ENCODE data around the gene OR51B6.
"Not testable (repeated sequence)": the region's sequence is repeated elsewhere in the genome, so short reads cannot be mapped to it uniquely, and the experiment has no call there.

Gene OR51B6

DNA sequence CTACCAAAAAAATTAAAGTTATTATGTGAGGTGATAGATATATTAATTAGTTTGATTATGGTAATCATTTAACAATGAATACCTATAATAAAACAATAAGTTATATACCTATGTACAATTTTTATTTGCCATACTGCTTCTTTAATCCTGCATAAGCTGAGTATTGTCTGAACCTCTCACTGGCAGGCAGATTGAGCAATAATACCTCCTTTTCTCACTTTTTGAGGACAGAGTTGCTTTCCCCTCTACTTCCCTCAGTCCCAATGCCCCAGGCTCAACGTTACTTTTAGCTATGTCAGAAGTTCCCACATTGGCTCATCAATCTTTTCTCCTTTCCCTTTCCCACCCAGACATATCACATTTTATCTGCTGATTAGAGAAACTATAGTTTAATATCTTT lies 1.8 kb upstream of the OR51B6 start:
- Histone ChIP-seq H3K4me2 (ENCODE audit: low read length) (no peak overlapping the region), H2BK12ac (ENCODE audit: low read length) (no peak overlapping the region), H3K9ac (ENCODE audit: low read length) (no peak overlapping the region), H3K79me1 (ENCODE audit: low read length) (no peaks in the 10 kb centered on the region), H4K91ac (ENCODE audit: low read depth, low read length) (no peak overlapping the region), H3K27ac (ENCODE audit: low read depth, low read length) (no peak overlapping the region), H3K4ac (ENCODE audit: low read depth, low read length) (no peak overlapping the region), H3K27me3 (ENCODE audit: insufficient read depth, low read length) (no peaks in the 10 kb centered on the region), H4K8ac (ENCODE audit: low read depth, low read length) (no peak overlapping the region), H3K4me3 (ENCODE audit: low read depth, low read length) (no peak overlapping the region), H2AK5ac (ENCODE audit: low read length) (no peak overlapping the region), H3K14ac (ENCODE audit: low read length) (no peak overlapping the region), H3K18ac (ENCODE audit: low read length) (no peak overlapping the region), H4K12ac (ENCODE audit: low read depth, low read length) (no peak overlapping the region), H3K79me2 (ENCODE audit: control insufficient read depth, insufficient read depth, low read length, poor library complexity) (no peaks in the 10 kb centered on the region), H3K4me1 (ENCODE audit: control insufficient read depth in 1 of 2, insufficient read depth in 2 of 2, low read length in 2 of 2) (no peaks in the 10 kb centered on the region), H3K36me3 (ENCODE audit: control insufficient read depth in 1 of 2, insufficient read depth in 2 of 2, low read length in 2 of 2) (no peaks in the 10 kb centered on the region), H2AFZ (ENCODE audit: insufficient read depth, low read length, poor library complexity) (no peak overlapping the region), H2BK120ac (ENCODE audit: insufficient read depth, low read length, poor library complexity) (no peak overlapping the region), H3K23ac (ENCODE audit: low read length) (no peak overlapping the region), H2BK5ac (ENCODE audit: low read depth, low read length, poor library complexity) (no peak overlapping the region), H3K9me3 (ENCODE audit: insufficient read depth, low read depth, low read length) (no peaks in the 10 kb centered on the region)
- no CpG with 5 or more reads among the region's 1 CpG for WGBS (ENCODE audit: extremely low coverage, insufficient coverage, insufficient read length)
- no peak for DNase-seq

DNA sequence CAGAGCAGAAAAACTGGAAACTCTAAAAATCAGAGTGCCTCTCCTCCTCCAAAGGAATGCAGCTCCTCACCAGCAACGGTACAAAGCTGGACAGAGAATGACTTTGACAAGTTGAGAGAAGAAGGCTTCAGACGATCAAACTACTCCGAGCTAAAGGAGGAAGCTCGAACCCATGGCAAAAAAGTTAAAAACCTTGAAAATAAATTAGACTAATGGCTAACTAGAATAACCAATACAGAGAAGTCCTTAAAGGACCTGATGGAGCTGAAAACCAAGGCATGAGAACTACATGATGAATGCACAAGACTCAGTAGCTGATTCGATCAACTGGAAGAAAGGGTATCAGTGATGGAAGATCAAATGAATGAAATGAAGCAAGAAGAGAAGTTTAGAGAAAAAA lies 4.7 kb downstream of the OR51B6 start:
- H4K91ac ChIP-seq (ENCODE audit: low read depth, low read length); H3K27ac ChIP-seq (ENCODE audit: low read depth, low read length); H4K12ac ChIP-seq (ENCODE audit: low read depth, low read length); H3K4me3 ChIP-seq (ENCODE audit: low read depth, low read length); H3K4me1 ChIP-seq (ENCODE audit: control insufficient read depth in 1 of 2, insufficient read depth in 2 of 2, low read length in 2 of 2); H2AFZ ChIP-seq (ENCODE audit: insufficient read depth, low read length, poor library complexity); H3K18ac ChIP-seq (ENCODE audit: low read length); H3K23ac ChIP-seq (ENCODE audit: low read length); H2AK5ac ChIP-seq (ENCODE audit: low read length); H3K36me3 ChIP-seq (ENCODE audit: control insufficient read depth in 1 of 2, insufficient read depth in 2 of 2, low read length in 2 of 2); H3K9me3 ChIP-seq (ENCODE audit: insufficient read depth, low read depth, low read length); H2BK120ac ChIP-seq (ENCODE audit: insufficient read depth, low read length, poor library complexity); H3K79me1 ChIP-seq (ENCODE audit: low read length); DNase-seq; H3K9ac ChIP-seq (ENCODE audit: low read length); H4K8ac ChIP-seq (ENCODE audit: low read depth, low read length); H3K4ac ChIP-seq (ENCODE audit: low read depth, low read length); H2BK12ac ChIP-seq (ENCODE audit: low read length); H3K14ac ChIP-seq (ENCODE audit: low read length); H3K79me2 ChIP-seq (ENCODE audit: control insufficient read depth, insufficient read depth, low read length, poor library complexity); H3K4me2 ChIP-seq (ENCODE audit: low read length); H2BK5ac ChIP-seq (ENCODE audit: low read depth, low read length, poor library complexity); H3K27me3 ChIP-seq (ENCODE audit: insufficient read depth, low read length): not testable (repeated sequence)
- WGBS (ENCODE audit: extremely low coverage, insufficient coverage, insufficient read length): no CpG with 5 or more reads among the region's 5 CpGs

DNA sequence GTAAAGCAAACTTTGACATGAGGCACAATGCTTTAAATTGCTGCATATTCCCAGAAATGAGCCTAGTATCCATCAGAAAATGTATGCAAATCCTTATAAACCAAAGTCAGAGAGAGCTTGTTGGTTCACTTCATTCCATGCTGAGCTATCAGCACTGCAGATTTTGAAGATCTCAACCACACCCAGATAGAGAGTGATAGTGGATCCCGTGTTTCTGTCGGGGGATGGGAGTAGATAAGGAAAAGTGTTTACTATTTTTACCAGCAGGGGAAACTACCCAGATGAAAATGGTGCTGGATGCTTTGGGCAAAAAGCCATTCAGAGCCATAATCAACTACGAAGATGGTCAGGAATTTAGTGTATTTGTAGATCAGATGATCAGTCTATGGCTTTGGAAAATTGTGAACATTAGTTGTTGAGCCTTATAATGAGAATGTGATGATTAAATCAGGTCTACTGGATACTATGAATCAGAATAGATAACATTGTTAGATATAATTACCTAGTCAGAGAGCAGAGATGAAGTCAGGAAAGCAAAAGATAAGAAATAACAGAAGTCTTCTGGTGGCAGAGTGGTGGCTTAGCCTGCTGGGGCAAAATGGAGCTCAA lies 10.8 kb downstream of the OR51B6 start:
- no peak overlapping the region for H3K23ac ChIP-seq (ENCODE audit: low read length)
- peak; percentile 80 to 88 for DNase-seq
- no CpG with 5 or more reads among the region's 3 CpGs for WGBS (ENCODE audit: extremely low coverage, insufficient coverage, insufficient read length)

DNA sequence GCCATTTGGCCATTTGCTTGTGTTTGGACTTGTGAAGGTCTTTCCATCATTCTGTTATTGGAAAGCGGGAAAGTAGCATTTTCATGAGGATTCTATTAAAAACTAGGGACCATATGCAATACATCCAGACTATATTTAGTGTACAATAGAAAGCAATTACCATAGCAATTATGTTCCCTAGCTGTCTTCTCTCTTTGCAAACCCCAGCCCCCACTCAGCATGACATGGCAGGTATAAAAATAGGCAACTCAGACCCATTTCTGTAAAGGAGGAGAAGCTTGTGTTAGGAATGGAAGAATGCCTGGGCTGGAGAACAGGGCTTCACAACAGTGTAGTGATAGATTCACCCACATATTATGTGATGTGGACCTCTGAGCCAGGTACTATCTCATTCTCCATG lies 12.4 kb downstream of the OR51B6 start:
- Histone ChIP-seq H3K79me1 (ENCODE audit: low read length) (no peaks in the 10 kb centered on the region), H4K91ac (ENCODE audit: low read depth, low read length) (no peak overlapping the region), H3K79me2 (ENCODE audit: control insufficient read depth, insufficient read depth, low read length, poor library complexity) (no peaks in the 10 kb centered on the region), H2BK120ac (ENCODE audit: insufficient read depth, low read length, poor library complexity) (no peak overlapping the region), H3K9me3 (ENCODE audit: insufficient read depth, low read depth, low read length) (no peaks in the 10 kb centered on the region), H3K36me3 (ENCODE audit: control insufficient read depth in 1 of 2, insufficient read depth in 2 of 2, low read length in 2 of 2) (no peaks in the 10 kb centered on the region), H2BK12ac (ENCODE audit: low read length) (no peak overlapping the region), H4K8ac (ENCODE audit: low read depth, low read length) (no peak overlapping the region), H2AK5ac (ENCODE audit: low read length) (no peak overlapping the region), H3K9ac (ENCODE audit: low read length) (no peak overlapping the region), H2BK5ac (ENCODE audit: low read depth, low read length, poor library complexity) (no peak overlapping the region), H3K18ac (ENCODE audit: low read length) (no peak overlapping the region), H3K27ac (ENCODE audit: low read depth, low read length) (no peak overlapping the region), H4K12ac (ENCODE audit: low read depth, low read length) (no peak overlapping the region), H3K4me2 (ENCODE audit: low read length) (no peak overlapping the region), H3K4me3 (ENCODE audit: low read depth, low read length) (no peak overlapping the region), H3K23ac (ENCODE audit: low read length) (no peak overlapping the region), H3K4ac (ENCODE audit: low read depth, low read length) (no peak overlapping the region), H3K14ac (ENCODE audit: low read length) (no peak overlapping the region), H2AFZ (ENCODE audit: insufficient read depth, low read length, poor library complexity) (no peak overlapping the region), H3K27me3 (ENCODE audit: insufficient read depth, low read length) (no peaks in the 10 kb centered on the region), H3K4me1 (ENCODE audit: control insufficient read depth in 1 of 2, insufficient read depth in 2 of 2, low read length in 2 of 2) (peaks cover 0 to 3% of the 10 kb centered on the region in 2 experiments)
- DNase-seq: no peak
- no CpG with 5 or more reads among the region's 1 CpG for WGBS (ENCODE audit: extremely low coverage, insufficient coverage, insufficient read length)

More for the DNA sequence above, 10.8 kb downstream of the OR51B6 start:
- no peak overlapping the region for H4K91ac ChIP-seq (ENCODE audit: low read depth, low read length)
- H3K27me3 ChIP-seq (ENCODE audit: insufficient read depth, low read length): no peaks in the 10 kb centered on the region
- no peak overlapping the region for H2BK120ac ChIP-seq (ENCODE audit: insufficient read depth, low read length, poor library complexity)
- no peak overlapping the region for H2BK12ac ChIP-seq (ENCODE audit: low read length)
- H4K8ac ChIP-seq (ENCODE audit: low read depth, low read length): no peak overlapping the region
- H3K4me1 ChIP-seq (ENCODE audit: control insufficient read depth in 1 of 2, insufficient read depth in 2 of 2, low read length in 2 of 2): peaks cover 0 to 3% of the 10 kb centered on the region in 2 experiments
- no peak overlapping the region for H3K18ac ChIP-seq (ENCODE audit: low read length)
- H3K4me3 ChIP-seq (ENCODE audit: low read depth, low read length): no peak overlapping the region
- no peak overlapping the region for H4K12ac ChIP-seq (ENCODE audit: low read depth, low read length)
- H3K36me3 ChIP-seq (ENCODE audit: control insufficient read depth in 1 of 2, insufficient read depth in 2 of 2, low read length in 2 of 2): no peaks in the 10 kb centered on the region
- H3K9me3 ChIP-seq (ENCODE audit: insufficient read depth, low read depth, low read length): no peaks in the 10 kb centered on the region
- no peak overlapping the region for H2BK5ac ChIP-seq (ENCODE audit: low read depth, low read length, poor library complexity)
- no peak overlapping the region for H3K4me2 ChIP-seq (ENCODE audit: low read length)
- no peak overlapping the region for H3K9ac ChIP-seq (ENCODE audit: low read length)
- no peak overlapping the region for H2AFZ ChIP-seq (ENCODE audit: insufficient read depth, low read length, poor library complexity)
- H2AK5ac ChIP-seq (ENCODE audit: low read length): no peak overlapping the region
- H3K4ac ChIP-seq (ENCODE audit: low read depth, low read length): no peak overlapping the region
- H3K27ac ChIP-seq (ENCODE audit: low read depth, low read length): no peak overlapping the region
- H3K79me1 ChIP-seq (ENCODE audit: low read length): no peaks in the 10 kb centered on the region
- no peak overlapping the region for H3K14ac ChIP-seq (ENCODE audit: low read length)
- H3K79me2 ChIP-seq (ENCODE audit: control insufficient read depth, insufficient read depth, low read length, poor library complexity): no peaks in the 10 kb centered on the region
